HepG2 (cell line): ENCODE measurements around the gene ZSCAN26. TPM values are rescaled to one million over a fixed set of nuclear protein-coding genes. Genes with fewer than 3 reads are reported as not detected.

ENCODE experiments used
- HNF4G ChIP-seq, 2 experiments: sonication (generic) in 1 of 2; formaldehyde crosslinking in 1 of 2; IDR thresholded peaks; 2 replicates each; pipeline versions ENCODE4 v1.4.0 to v1.6.1; 2011 to 2020; ENCODE audit warnings: borderline replicate concordance in 2 of 2, low read depth in 2 of 2, mild to moderate bottlenecking in 2 of 2, low read length in 1 of 2, missing genetic modification reagents in 1 of 2, moderate library complexity in 1 of 2
- JUND ChIP-seq: sonication (generic); formaldehyde crosslinking; IDR thresholded peaks from 2 replicates; pipeline ENCODE4 v1.8.0; 2022; ENCODE audit warnings: mild to moderate bottlenecking, missing genetic modification reagents
- KDM6A ChIP-seq: IDR thresholded peaks from 2 replicates; pipeline ENCODE4 v1.6.1; 2016; ENCODE audit warnings: low read depth
- MEIS1 ChIP-seq: sonication (generic); formaldehyde crosslinking; IDR thresholded peaks from 2 replicates; pipeline ENCODE4 v1.9.0; 2021; ENCODE audit warnings: mild to moderate bottlenecking, missing genetic modification reagents, moderate library complexity, borderline replicate concordance
- MYC ChIP-seq: sonication (generic); formaldehyde crosslinking; IDR thresholded peaks from 2 replicates; pipeline ENCODE4 v1.9.0; 2021; ENCODE audit warnings: missing genetic modification reagents, borderline replicate concordance
- NFE2 ChIP-seq: sonication (generic); formaldehyde crosslinking; IDR thresholded peaks from 2 replicates; pipeline ENCODE4 v1.4.0; 2020; ENCODE audit warnings: missing genetic modification reagents
- NR2F1 ChIP-seq, 2 experiments: fragments of 450-650 bp in 1 of 2; formaldehyde crosslinking in 1 of 2; IDR thresholded peaks; 2 replicates each; pipeline versions ENCODE4 v1.5.0 to v1.6.1; 2016 to 2020; ENCODE audit warnings: mild to moderate bottlenecking in 1 of 2, missing compliant biosample characterization in 1 of 2, missing genetic modification reagents in 1 of 2, moderate library complexity in 1 of 2
- SRF ChIP-seq: IDR thresholded peaks from 2 replicates; pipeline ENCODE4 v1.6.1; 2011; ENCODE audit warnings: mild to moderate bottlenecking, low read depth, low read length, moderate library complexity
- TBX3 ChIP-seq: fragments of 450-650 bp; IDR thresholded peaks from 2 replicates; pipeline ENCODE4 v1.6.1; 2017; ENCODE audit warnings: antibody characterized with exemption, mild to moderate bottlenecking, inconsistent platforms, borderline replicate concordance
- XRCC5 ChIP-seq: fragments of 200-400 bp; formaldehyde crosslinking; optimal IDR thresholded peaks from 2 replicates; pipeline ENCODE3; 2017; ENCODE audit warnings: mild to moderate bottlenecking, low read length
- ZNF17 ChIP-seq: sonication (generic); formaldehyde crosslinking; IDR thresholded peaks from 2 replicates; pipeline ENCODE4 v1.5.0; 2020; ENCODE audit warnings: mild to moderate bottlenecking, missing genetic modification reagents
- ZNF556 ChIP-seq: sonication (generic); formaldehyde crosslinking; IDR thresholded peaks from 2 replicates; pipeline ENCODE4 v1.4.0; 2020; ENCODE audit warnings: mild to moderate bottlenecking, missing genetic modification reagents, borderline replicate concordance
- ZNF562 ChIP-seq: sonication (generic); formaldehyde crosslinking; IDR thresholded peaks from 2 replicates; pipeline ENCODE4 v1.8.0; 2022; ENCODE audit warnings: missing genetic modification reagents, borderline replicate concordance
- ZNF776 ChIP-seq: sonication (generic); formaldehyde crosslinking; IDR thresholded peaks from 2 replicates; pipeline ENCODE4 v1.4.0; 2020; ENCODE audit warnings: mild to moderate bottlenecking, missing genetic modification reagents
- polyA plus RNA-seq, 8 experiments: library from polyadenylated mRNA; depleted of rRNA in 3 of 8; stranded (reverse) in 7 of 8; unstranded in 1 of 8; fragments of >200 nt; fragmentation: Illumina TruSeq in 4 of 8; extraction: Trizol in 4 of 8; gene quantifications; 2 replicates each; pipeline versions ENCODE4 v1.2.1 to v1.2.3, GENCODE V29; 2011 to 2016; ENCODE audit warnings: low read depth in 4 of 8, missing spikeins in 1 of 8, mixed read lengths in 1 of 8; ENCODE audit not compliant: insufficient read depth in 1 of 8
- total RNA-seq, 5 experiments: library from RNA; depleted of rRNA; stranded (reverse); fragments of >200 nt; fragmentation: Illumina TruSeq; extraction: Trizol; gene quantifications; 2 replicates each; pipeline ENCODE4 v1.2.3, GENCODE V29; 2016; ENCODE audit warnings: low read depth in 1 of 5
- TF ChIP-seq, protein P1 (sequence below): IDR thresholded peaks from 2 replicates; pipeline ENCODE4 v1.6.1; 2016; ENCODE audit warnings: missing compliant biosample characterization, missing genetic modification reagents, borderline replicate concordance
- TF ChIP-seq, protein P2 (sequence below), 2 experiments: sonication (generic) in 1 of 2; formaldehyde crosslinking in 1 of 2; IDR thresholded peaks; 2 replicates each; pipeline versions ENCODE4 v1.4.0 to v1.6.1; 2016 to 2020; ENCODE audit warnings: borderline replicate concordance in 1 of 2, low read depth in 1 of 2, mild to moderate bottlenecking in 1 of 2, missing genetic modification reagents in 1 of 2
- TF ChIP-seq, protein P3 (sequence below): sonication (generic); formaldehyde crosslinking; IDR thresholded peaks from 2 replicates; pipeline ENCODE4 v1.5.1; 2020; ENCODE audit warnings: missing genetic modification reagents, mild to moderate bottlenecking, borderline replicate concordance
- TF ChIP-seq, protein P4 (sequence below): IDR thresholded peaks from 2 replicates; pipeline ENCODE4 v1.6.1; 2018; ENCODE audit warnings: missing genetic modification reagents, mild to moderate bottlenecking, missing compliant biosample characterization

The ZSCAN26 gene
- total and polyA plus RNA-seq, 2 of the 13 experiments (the other 11 are each of a cell fraction or from before 2014, with no cell fraction given), result 12.0 to 15.6 TPM

DNA sequence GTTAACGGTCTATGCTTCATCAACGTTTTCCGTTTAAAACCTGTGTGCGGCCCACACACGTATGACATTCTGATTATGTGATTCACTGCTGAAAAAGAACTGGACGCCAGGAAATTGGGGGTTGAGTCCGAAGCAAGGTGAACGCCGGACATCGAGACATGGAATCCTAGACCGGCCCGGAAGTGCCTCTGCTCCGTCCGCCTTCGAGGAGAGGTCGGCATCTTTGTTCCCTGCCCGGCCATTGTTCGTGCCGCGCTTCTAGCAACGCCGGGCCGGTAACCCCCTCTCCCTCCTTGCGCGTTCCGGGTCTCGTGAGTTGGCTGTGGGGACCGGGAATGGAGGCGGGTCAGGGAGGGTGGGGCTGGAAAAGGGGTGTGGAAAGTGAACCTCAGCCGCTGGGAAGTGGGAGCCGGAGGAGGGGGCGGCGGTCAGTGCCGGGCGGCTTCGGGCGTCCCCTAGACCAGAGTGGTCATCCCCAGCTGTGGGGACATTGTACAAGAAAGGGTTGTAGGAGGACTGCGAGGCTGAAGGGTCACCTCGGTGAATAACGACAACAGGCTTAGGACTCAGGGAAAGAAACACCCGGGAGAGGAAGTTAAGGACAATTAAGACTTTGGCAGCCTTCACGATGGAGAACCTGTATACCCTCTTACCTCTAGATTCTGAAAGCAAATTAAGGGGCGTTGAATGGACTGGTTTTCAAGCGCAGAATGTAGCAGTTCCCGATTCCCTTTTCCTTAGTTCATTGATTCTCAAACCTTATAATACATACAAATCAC lies 41.7 kb upstream of the ZSCAN26 start, which contains the start of gene ZSCAN9 (continued):
- TF ChIP-seq HNF4G (IDR thresholded peaks at IDR 0.05; ENCODE audit: borderline replicate concordance, low read depth, low read length), result no peak
- TF ChIP-seq HNF4G (CRISPR knock-in tag; IDR thresholded peaks at IDR 0.05; ENCODE audit: borderline replicate concordance, low read depth), result 0 out of 2 replicates have a peak, but pooled peaks have one; percentile 46
- peak; percentile 94 for TF ChIP-seq XRCC5
- TF ChIP-seq NR2F1 (CRISPR knock-in tag; IDR thresholded peaks at IDR 0.05), result peak in 1 of 2 experiments; percentile 44; a peak in 1 of 4 replicates
- peak; percentile 56; the same call in 1 of the 2 replicates for TF ChIP-seq SRF
- TF ChIP-seq, protein P1, sequence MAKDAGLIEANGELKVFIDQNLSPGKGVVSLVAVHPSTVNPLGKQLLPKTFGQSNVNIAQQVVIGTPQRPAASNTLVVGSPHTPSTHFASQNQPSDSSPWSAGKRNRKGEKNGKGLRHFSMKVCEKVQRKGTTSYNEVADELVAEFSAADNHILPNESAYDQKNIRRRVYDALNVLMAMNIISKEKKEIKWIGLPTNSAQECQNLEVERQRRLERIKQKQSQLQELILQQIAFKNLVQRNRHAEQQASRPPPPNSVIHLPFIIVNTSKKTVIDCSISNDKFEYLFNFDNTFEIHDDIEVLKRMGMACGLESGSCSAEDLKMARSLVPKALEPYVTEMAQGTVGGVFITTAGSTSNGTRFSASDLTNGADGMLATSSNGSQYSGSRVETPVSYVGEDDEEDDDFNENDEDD, result peak; percentile 78; the same call in 1 of the 2 replicates
- TF ChIP-seq MYC, result peak; percentile 83
- TF ChIP-seq, protein P2, sequence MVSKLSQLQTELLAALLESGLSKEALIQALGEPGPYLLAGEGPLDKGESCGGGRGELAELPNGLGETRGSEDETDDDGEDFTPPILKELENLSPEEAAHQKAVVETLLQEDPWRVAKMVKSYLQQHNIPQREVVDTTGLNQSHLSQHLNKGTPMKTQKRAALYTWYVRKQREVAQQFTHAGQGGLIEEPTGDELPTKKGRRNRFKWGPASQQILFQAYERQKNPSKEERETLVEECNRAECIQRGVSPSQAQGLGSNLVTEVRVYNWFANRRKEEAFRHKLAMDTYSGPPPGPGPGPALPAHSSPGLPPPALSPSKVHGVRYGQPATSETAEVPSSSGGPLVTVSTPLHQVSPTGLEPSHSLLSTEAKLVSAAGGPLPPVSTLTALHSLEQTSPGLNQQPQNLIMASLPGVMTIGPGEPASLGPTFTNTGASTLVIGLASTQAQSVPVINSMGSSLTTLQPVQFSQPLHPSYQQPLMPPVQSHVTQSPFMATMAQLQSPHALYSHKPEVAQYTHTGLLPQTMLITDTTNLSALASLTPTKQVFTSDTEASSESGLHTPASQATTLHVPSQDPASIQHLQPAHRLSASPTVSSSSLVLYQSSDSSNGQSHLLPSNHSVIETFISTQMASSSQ (IDR thresholded peaks at IDR 0.05; ENCODE audit: low read depth), result 0 out of 2 replicates have a peak, but pooled peaks have one; percentile 29
- TF ChIP-seq, protein P2 (CRISPR knock-in tag; IDR thresholded peaks at IDR 0.05; ENCODE audit: borderline replicate concordance), result peak; percentile 82
- 0 out of 2 replicates have a peak, but pooled peaks have one; percentile 7 for TF ChIP-seq NFE2
- peak; percentile 96; the same call in 1 of the 2 replicates for TF ChIP-seq ZNF556 (CRISPR knock-in tag)
- no peak for TF ChIP-seq ZNF562
- TF ChIP-seq, protein P3, sequence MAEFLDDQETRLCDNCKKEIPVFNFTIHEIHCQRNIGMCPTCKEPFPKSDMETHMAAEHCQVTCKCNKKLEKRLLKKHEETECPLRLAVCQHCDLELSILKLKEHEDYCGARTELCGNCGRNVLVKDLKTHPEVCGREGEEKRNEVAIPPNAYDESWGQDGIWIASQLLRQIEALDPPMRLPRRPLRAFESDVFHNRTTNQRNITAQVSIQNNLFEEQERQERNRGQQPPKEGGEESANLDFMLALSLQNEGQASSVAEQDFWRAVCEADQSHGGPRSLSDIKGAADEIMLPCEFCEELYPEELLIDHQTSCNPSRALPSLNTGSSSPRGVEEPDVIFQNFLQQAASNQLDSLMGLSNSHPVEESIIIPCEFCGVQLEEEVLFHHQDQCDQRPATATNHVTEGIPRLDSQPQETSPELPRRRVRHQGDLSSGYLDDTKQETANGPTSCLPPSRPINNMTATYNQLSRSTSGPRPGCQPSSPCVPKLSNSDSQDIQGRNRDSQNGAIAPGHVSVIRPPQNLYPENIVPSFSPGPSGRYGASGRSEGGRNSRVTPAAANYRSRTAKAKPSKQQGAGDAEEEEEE (CRISPR knock-in tag), result no peak
- TF ChIP-seq JUND, result peak; percentile 49; the same call in 1 of the 2 replicates
- TF ChIP-seq KDM6A, result no peak
- no peak for TF ChIP-seq TBX3
- TF ChIP-seq ZNF17 (CRISPR knock-in tag), result no peak
- TF ChIP-seq, protein P4, sequence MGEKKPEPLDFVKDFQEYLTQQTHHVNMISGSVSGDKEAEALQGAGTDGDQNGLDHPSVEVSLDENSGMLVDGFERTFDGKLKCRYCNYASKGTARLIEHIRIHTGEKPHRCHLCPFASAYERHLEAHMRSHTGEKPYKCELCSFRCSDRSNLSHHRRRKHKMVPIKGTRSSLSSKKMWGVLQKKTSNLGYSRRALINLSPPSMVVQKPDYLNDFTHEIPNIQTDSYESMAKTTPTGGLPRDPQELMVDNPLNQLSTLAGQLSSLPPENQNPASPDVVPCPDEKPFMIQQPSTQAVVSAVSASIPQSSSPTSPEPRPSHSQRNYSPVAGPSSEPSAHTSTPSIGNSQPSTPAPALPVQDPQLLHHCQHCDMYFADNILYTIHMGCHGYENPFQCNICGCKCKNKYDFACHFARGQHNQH, result peak; percentile 99
- peak; percentile 56; the same call in 1 of the 2 replicates for TF ChIP-seq ZNF776 (CRISPR knock-in tag)
- peak; percentile 65; the same call in 1 of the 2 replicates for TF ChIP-seq MEIS1 (CRISPR knock-in tag)
